AG09319 (cell line): ENCODE results near the gene XNDC1N.

ENCODE experiments used
- DNase-seq: peaks from one replicate; pipeline ENCODE4 v3.0.0-alpha.2; 2010; ENCODE audit warnings: low read depth; ENCODE audit errors: extremely low read depth
- CTCF ChIP-seq: IDR thresholded peaks from 2 replicates; pipeline ENCODE4 v1.5.1; 2011; ENCODE audit warnings: low read depth, mild to moderate bottlenecking, inconsistent platforms, low read length, moderate library complexity

XNDC1N gene

GRCh38 chr11:71931245-71931602, 2.8 kb upstream of the XNDC1N start:
- TF ChIP-seq CTCF: no peak
- no peak for DNase-seq

- no peak for DNase-seq
- TF ChIP-seq CTCF: no peak
These were observed 2.3 kb upstream of the XNDC1N start for GRCh38 chr11:71930556-71931244.

- DNase-seq: no peak
- no peak for TF ChIP-seq CTCF
These were observed 1.1 kb upstream of the XNDC1N start for GRCh38 chr11:71929491-71929890.

GRCh38 chr11:71928737-71929443, 496 bp upstream of the XNDC1N start, which contains the start of gene RNF121:
Gene RNF121 (plus strand): TSS chr11:71929046. CDS start chr11:71929062, 16 bp downstream.
- DNase-seq: peak; percentile 83
- TF ChIP-seq CTCF: no peak

- DNase-seq: no peak
- TF ChIP-seq CTCF: no peak
These were observed 10.7 kb downstream of the XNDC1N start for GRCh38 chr11:71917646-71918140.

GRCh38 chr11:71914617-71915189, 13.7 kb downstream of the XNDC1N start:
- TF ChIP-seq CTCF: no peak

More at GRCh38 chr11:71914617-71915189, 13.7 kb downstream of the XNDC1N start:
- no peak for DNase-seq
